DOHH2 (cell line): ENCODE data around the gene SFT2D1.
"Not testable (repeated sequence)": the region's sequence is repeated elsewhere in the genome, so short reads cannot be mapped to it uniquely, and the experiment has no call there.

ENCODE experiments used
- H3F3A ChIP-seq: fragments of 200-600 bp; sonication (generic), shearing (Covaris generic); 2 replicates; pipeline ENCODE4 v1.6.0; 2016; ENCODE audit warnings: antibody characterized with exemption, mild to moderate bottlenecking; ENCODE audit not compliant: control insufficient read depth, insufficient read depth
- H3K27ac ChIP-seq: fragments of 200-600 bp; sonication (generic); 2 replicates; pipeline ENCODE4 v1.5.1; 2014; ENCODE audit warnings: low read depth, mild to moderate bottlenecking, low read length, moderate library complexity
- H3K27me3 ChIP-seq: fragments of 200-600 bp; sonication (generic); 2 replicates; pipeline ENCODE4 v1.6.1; 2014; ENCODE audit warnings: mild to moderate bottlenecking, low read length, mixed read lengths; ENCODE audit not compliant: control insufficient read depth
- H3K36me3 ChIP-seq: fragments of 200-600 bp; sonication (generic); 2 replicates; pipeline ENCODE4 v1.6.1; 2014; ENCODE audit warnings: mild to moderate bottlenecking, low read length, moderate library complexity, mixed read lengths; ENCODE audit not compliant: control insufficient read depth
- H3K4me1 ChIP-seq: fragments of 200-600 bp; sonication (generic); 2 replicates; pipeline ENCODE4 v1.6.1; 2014; ENCODE audit warnings: mild to moderate bottlenecking, low read length, mixed read lengths; ENCODE audit not compliant: control insufficient read depth
- H3K4me2 ChIP-seq: fragments of 200-600 bp; sonication (generic); 2 replicates; pipeline ENCODE4 v1.6.0; 2014; ENCODE audit warnings: mild to moderate bottlenecking, low read length, moderate library complexity
- H3K4me3 ChIP-seq: fragments of 200-600 bp; sonication (generic); 2 replicates; pipeline ENCODE4 v1.5.1; 2014; ENCODE audit warnings: mild to moderate bottlenecking, low read length, mixed read lengths
- H3K79me2 ChIP-seq: fragments of 200-600 bp; sonication (generic); 2 replicates; pipeline ENCODE4 v1.6.1; 2014; ENCODE audit warnings: mild to moderate bottlenecking, low read length, mixed read lengths; ENCODE audit not compliant: control insufficient read depth
- H3K9me2 ChIP-seq: fragments of 200-600 bp; sonication (generic); replicated peaks from 2 replicates; pipeline ENCODE4 v1.6.1; 2014; ENCODE audit warnings: mild to moderate bottlenecking, low read length, mixed read lengths; ENCODE audit not compliant: control insufficient read depth
- H3K9me3 ChIP-seq: fragments of 200-600 bp; sonication (generic); 2 replicates; pipeline ENCODE4 v1.6.1; 2014; ENCODE audit warnings: antibody characterized with exemption, low read length, mixed read lengths; ENCODE audit not compliant: control insufficient read depth, insufficient read depth
- H4K20me1 ChIP-seq: fragments of 200-600 bp; sonication (generic); 2 replicates; pipeline ENCODE4 v1.6.0; 2014; ENCODE audit warnings: low read depth, mild to moderate bottlenecking, antibody characterized with exemption, low read length, moderate library complexity; ENCODE audit not compliant: control insufficient read depth, insufficient read depth
- CTCF ChIP-seq: fragments of 200-600 bp; sonication (generic); IDR thresholded peaks from one replicate; pipeline ENCODE4 v1.5.1; 2014; ENCODE audit warnings: antibody characterized with exemption, mild to moderate bottlenecking, low read depth, low read length; ENCODE audit not compliant: poor library complexity, severe bottlenecking
- EZH2phosphoT487 ChIP-seq: fragments of 200-600 bp; sonication (generic); IDR thresholded peaks from 2 replicates; pipeline ENCODE4 v1.6.1; 2017; ENCODE audit warnings: borderline replicate concordance, mild to moderate bottlenecking, antibody characterized with exemption, low read length, moderate library complexity, mixed read lengths

The SFT2D1 gene

GRCh38 chr6:166387642-166388289, 45.4 kb upstream of the SFT2D1 start:
- H3K27ac ChIP-seq = no peak overlapping the region
- H3K9me2 ChIP-seq = no peaks in the 10 kb centered on the region
- H3K9me3 ChIP-seq = no peaks in the 10 kb centered on the region
- H3K4me3 ChIP-seq = no peak overlapping the region
- H3K4me2 ChIP-seq = no peak overlapping the region
- H3F3A ChIP-seq = no peaks in the 10 kb centered on the region; the same call in 1 of the 2 replicates
- H3K4me1 ChIP-seq = peaks cover 9% of the 10 kb centered on the region
- H3K36me3 ChIP-seq = 0 out of 2 replicates have a peak, but pooled peaks cover 3% of the 10 kb centered on the region
- no peaks in the 10 kb centered on the region for H3K27me3 ChIP-seq
- TF ChIP-seq CTCF (no peak), EZH2phosphoT487 (no peak)
- H4K20me1 ChIP-seq = no peaks in the 10 kb centered on the region
- peaks cover 15% of the 10 kb centered on the region for H3K79me2 ChIP-seq

- H3K4me3 ChIP-seq, H3K4me2 ChIP-seq, H3K9me3 ChIP-seq, H3K36me3 ChIP-seq, H3K9me2 ChIP-seq, H3F3A ChIP-seq, H3K27me3 ChIP-seq, H4K20me1 ChIP-seq, H3K4me1 ChIP-seq, H3K27ac ChIP-seq: not testable (repeated sequence)
- H3K79me2 ChIP-seq = peaks cover 21% of the 10 kb centered on the region
Observed at GRCh38 chr6:166387098-166387497, 44.8 kb upstream of the SFT2D1 start.

- 0 out of 2 replicates have a peak, but pooled peaks cover 3% of the 10 kb centered on the region for H3K36me3 ChIP-seq
- H3K4me2 ChIP-seq = no peak overlapping the region
- no peak overlapping the region for H3K27ac ChIP-seq
- no peak overlapping the region for H3K4me3 ChIP-seq
- H3K4me1 ChIP-seq = peaks cover 13% of the 10 kb centered on the region
- H3K9me2 ChIP-seq = no peaks in the 10 kb centered on the region
- H3K79me2 ChIP-seq = peaks cover 30% of the 10 kb centered on the region
- no peaks in the 10 kb centered on the region for H3K9me3 ChIP-seq
- no peaks in the 10 kb centered on the region for H4K20me1 ChIP-seq
- no peak for TF ChIP-seq EZH2phosphoT487
- TF ChIP-seq CTCF = no peak
- H3F3A ChIP-seq = no peaks in the 10 kb centered on the region; the same call in 1 of the 2 replicates
- no peaks in the 10 kb centered on the region for H3K27me3 ChIP-seq
Observed at GRCh38 chr6:166386111-166386510, 43.8 kb upstream of the SFT2D1 start.

GRCh38 chr6:166383802-166384363, 41.5 kb upstream of the SFT2D1 start:
- H4K20me1 ChIP-seq, H3F3A ChIP-seq, H3K9me3 ChIP-seq, H3K36me3 ChIP-seq, H3K27me3 ChIP-seq, H3K9me2 ChIP-seq: not testable (repeated sequence)
- peak overlapping the region; percentile 93 for H3K4me2 ChIP-seq
- peaks cover 52% of the 10 kb centered on the region for H3K79me2 ChIP-seq
- TF ChIP-seq CTCF = peak; percentile 28
- H3K27ac ChIP-seq = peak overlapping the region; percentile 63
- peaks cover 27% of the 10 kb centered on the region for H3K4me1 ChIP-seq
- peak overlapping the region; percentile 85 for H3K4me3 ChIP-seq
